Measurements from ENCODE around the gene RPS6KA2. TPM values are rescaled to one million over a fixed set of nuclear protein-coding genes. Genes with fewer than 3 reads are reported as not detected.

RPS6KA2 gene
- total RNA-seq, 1 donor from 2014 or later, result 37.5 TPM

DNA sequence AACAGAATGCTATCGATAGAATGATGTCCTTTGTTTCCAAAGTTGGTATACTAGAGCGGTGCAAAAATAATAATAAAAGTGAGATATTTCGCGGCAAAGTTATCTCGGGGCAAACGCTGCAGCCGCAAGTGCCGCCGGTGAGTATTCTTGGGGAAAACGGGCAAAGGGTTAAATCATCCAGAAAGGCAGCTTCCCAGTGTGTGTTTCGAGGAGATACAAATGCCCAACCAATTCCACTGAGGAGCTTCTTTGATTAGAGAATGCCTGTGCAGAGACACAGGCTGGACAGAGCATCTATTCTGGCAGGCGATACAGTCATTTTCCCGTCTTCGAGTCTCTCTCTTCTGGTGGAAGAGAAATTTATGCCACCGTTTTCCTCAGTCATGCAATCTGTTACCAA is 186.3 kb downstream of the RPS6KA2 start:
- no peaks in the 10 kb centered on the region for H3K27me3 Mint-ChIP-seq
- TF ChIP-seq, protein P1, sequence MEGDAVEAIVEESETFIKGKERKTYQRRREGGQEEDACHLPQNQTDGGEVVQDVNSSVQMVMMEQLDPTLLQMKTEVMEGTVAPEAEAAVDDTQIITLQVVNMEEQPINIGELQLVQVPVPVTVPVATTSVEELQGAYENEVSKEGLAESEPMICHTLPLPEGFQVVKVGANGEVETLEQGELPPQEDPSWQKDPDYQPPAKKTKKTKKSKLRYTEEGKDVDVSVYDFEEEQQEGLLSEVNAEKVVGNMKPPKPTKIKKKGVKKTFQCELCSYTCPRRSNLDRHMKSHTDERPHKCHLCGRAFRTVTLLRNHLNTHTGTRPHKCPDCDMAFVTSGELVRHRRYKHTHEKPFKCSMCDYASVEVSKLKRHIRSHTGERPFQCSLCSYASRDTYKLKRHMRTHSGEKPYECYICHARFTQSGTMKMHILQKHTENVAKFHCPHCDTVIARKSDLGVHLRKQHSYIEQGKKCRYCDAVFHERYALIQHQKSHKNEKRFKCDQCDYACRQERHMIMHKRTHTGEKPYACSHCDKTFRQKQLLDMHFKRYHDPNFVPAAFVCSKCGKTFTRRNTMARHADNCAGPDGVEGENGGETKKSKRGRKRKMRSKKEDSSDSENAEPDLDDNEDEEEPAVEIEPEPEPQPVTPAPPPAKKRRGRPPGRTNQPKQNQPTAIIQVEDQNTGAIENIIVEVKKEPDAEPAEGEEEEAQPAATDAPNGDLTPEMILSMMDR (IDR thresholded peaks at IDR 0.05; ENCODE audit: unreplicated experiment), result no peak
- H3K36me3 Mint-ChIP-seq (ENCODE audit: insufficient read depth), result peaks cover 9% of the 10 kb centered on the region
- H3K9me3 Mint-ChIP-seq (ENCODE audit: low read depth), result no peaks in the 10 kb centered on the region
- no peak overlapping the region for H3K4me3 Mint-ChIP-seq (ENCODE audit: low read depth)
- H3K27ac Mint-ChIP-seq, result no peak overlapping the region
- no peaks in the 10 kb centered on the region for H3K4me1 Mint-ChIP-seq (ENCODE audit: low read depth)
- DNase-seq (ENCODE audit: low spot score, unreplicated experiment), result no peak

DNA sequence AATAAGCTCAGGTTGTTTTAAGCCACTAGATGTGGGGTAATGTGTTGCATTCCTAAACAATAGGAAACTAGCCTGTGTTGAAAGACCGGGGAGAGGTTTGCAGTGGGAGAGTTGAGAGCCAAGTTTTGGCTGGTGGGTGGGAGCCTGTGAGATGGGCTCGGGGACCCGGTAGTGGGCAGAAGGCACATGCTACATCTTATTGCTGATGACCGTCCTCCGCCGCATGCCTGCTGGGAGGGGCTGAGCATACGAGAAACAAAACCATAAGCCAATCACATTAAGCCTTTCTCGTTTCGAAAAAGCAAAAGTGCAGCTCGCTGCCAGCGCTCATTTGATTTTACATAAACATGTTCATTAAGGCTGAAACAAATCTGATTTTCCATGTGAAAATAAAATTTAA is 186.9 kb downstream of the RPS6KA2 start:
- H3K36me3 Mint-ChIP-seq (ENCODE audit: insufficient read depth), result peaks cover 9% of the 10 kb centered on the region
- DNase-seq (ENCODE audit: low spot score, unreplicated experiment), result no peak
- H3K27me3 Mint-ChIP-seq, result no peaks in the 10 kb centered on the region
- no peak overlapping the region for H3K4me3 Mint-ChIP-seq (ENCODE audit: low read depth)
- TF ChIP-seq, protein P1 (IDR thresholded peaks at IDR 0.05; ENCODE audit: unreplicated experiment), result no peak
- no peak overlapping the region for H3K27ac Mint-ChIP-seq
- no peaks in the 10 kb centered on the region for H3K4me1 Mint-ChIP-seq (ENCODE audit: low read depth)
- H3K9me3 Mint-ChIP-seq (ENCODE audit: low read depth), result no peaks in the 10 kb centered on the region

DNA sequence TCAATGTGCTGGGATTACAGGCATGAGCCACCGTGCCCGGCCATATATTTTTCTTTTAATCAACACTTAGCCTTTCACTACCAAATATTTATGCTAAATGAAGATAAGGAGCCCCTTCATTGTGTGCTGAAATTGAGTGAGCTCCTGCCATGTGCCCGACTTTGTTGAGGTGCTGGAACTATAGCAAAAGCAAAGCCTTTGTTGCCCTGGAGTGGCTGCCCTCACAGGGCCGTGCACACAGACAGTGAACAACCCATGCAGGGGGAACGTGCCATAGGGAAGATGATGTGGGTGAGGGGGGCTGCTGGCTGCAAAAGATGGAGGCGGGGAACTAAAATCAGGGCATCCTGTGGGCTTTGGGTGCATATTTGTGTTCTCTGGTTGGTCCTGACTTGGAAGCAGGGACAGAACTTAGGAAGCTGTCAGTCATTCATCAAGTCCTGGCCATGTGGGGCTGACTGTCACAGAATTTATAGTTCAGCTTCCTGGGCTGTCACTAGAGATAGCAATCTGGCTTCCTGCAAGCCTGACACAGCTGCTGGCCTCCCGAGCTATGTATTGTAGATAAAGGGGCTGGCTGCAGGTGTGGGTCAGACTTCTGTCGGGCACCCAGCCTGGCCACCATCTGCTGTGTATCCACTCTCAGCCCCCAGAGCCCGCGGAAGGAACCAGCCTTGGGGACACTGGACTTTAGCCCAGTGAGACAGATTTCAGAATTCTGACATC is 187.5 kb downstream of the RPS6KA2 start:
- no peaks in the 10 kb centered on the region for H3K27me3 Mint-ChIP-seq
- TF ChIP-seq, protein P1 (IDR thresholded peaks at IDR 0.05; ENCODE audit: unreplicated experiment), result no peak
- no peak for DNase-seq (ENCODE audit: low spot score, unreplicated experiment)
- H3K4me3 Mint-ChIP-seq (ENCODE audit: low read depth), result no peak overlapping the region
- H3K4me1 Mint-ChIP-seq (ENCODE audit: low read depth), result no peaks in the 10 kb centered on the region
- H3K36me3 Mint-ChIP-seq (ENCODE audit: insufficient read depth), result peaks cover 9% of the 10 kb centered on the region
- H3K9me3 Mint-ChIP-seq (ENCODE audit: low read depth), result no peaks in the 10 kb centered on the region
- H3K27ac Mint-ChIP-seq, result no peak overlapping the region

DNA sequence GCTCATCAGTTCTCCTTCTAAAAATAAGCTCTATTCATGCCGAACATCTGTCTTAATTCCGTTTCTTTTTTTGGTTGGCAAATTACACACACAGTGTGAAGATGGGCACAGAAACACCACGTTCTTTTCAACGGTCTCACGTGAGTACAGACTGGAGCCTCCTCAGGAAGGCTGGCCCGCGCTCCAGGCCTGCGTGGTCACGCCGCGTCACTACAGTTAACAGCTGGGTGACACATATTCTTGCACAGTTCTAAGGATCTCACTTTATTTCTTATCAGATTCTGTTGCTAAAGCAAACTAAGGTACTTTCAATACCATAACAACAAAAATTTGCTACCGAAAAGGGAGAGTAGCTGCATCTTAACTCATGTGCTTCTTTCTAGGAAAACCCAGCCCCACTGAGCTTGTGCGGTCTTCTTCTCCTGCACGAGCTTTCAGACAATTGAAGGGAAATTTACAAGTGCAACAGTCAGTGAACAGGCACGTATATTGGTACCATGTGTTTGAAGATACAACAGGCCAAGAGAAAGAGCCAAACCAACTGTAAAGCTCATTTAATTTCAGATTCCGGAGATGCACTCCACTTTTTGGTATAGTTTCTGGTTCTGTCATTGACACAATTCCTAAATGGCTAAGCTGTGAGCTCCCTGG is 188.7 kb downstream of the RPS6KA2 start:
- DNase-seq (ENCODE audit: low spot score, unreplicated experiment), result no peak
- TF ChIP-seq, protein P1 (IDR thresholded peaks at IDR 0.05; ENCODE audit: unreplicated experiment), result no peak
- no peaks in the 10 kb centered on the region for H3K27me3 Mint-ChIP-seq
- H3K4me3 Mint-ChIP-seq (ENCODE audit: low read depth), result no peak overlapping the region
- no peaks in the 10 kb centered on the region for H3K9me3 Mint-ChIP-seq (ENCODE audit: low read depth)
- H3K36me3 Mint-ChIP-seq (ENCODE audit: insufficient read depth), result peaks cover 7% of the 10 kb centered on the region
- H3K4me1 Mint-ChIP-seq (ENCODE audit: low read depth), result no peaks in the 10 kb centered on the region
- peak overlapping the region; percentile 11 for H3K27ac Mint-ChIP-seq

DNA sequence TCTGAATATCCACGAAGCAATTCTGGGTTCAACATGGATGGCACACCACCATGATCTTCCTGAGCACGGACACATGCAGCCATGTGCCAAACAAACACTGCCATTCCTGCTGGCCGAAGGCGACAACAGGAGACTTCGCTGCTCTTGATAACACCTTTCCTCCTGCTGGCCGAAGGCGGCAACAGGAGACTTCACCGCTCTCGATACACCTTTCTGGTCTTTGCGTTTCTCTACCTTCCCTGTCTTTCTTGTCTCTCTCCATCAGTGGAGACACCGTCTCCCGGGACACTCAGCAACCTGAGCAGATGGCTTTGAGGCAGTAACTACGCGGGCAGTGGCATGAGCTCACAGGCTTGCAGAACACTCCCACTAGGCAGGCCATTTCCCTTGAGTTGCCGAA is 189.4 kb downstream of the RPS6KA2 start:
- Mint-ChIP-seq H3K4me1 (ENCODE audit: low read depth) (no peaks in the 10 kb centered on the region), H3K36me3 (ENCODE audit: insufficient read depth) (peaks cover 7% of the 10 kb centered on the region), H3K27me3 (no peaks in the 10 kb centered on the region), H3K27ac (no peak overlapping the region), H3K9me3 (ENCODE audit: low read depth) (no peaks in the 10 kb centered on the region), H3K4me3 (ENCODE audit: low read depth) (no peak overlapping the region)
- no peak for DNase-seq (ENCODE audit: low spot score, unreplicated experiment)
- TF ChIP-seq, protein P1 (IDR thresholded peaks at IDR 0.05; ENCODE audit: unreplicated experiment), result no peak
